HUES6 (cell line): Measurements from ENCODE around the gene P2RY12.

Source experiments
- H3K27ac ChIP-seq: 2 replicates; pipeline ENCODE4 v1.7.0; 2013; ENCODE audit warnings: low read depth, mild to moderate bottlenecking, low read length, inconsistent platforms
- H3K27me3 ChIP-seq: 2 replicates; pipeline ENCODE4 v1.6.1; 2013; ENCODE audit warnings: low read length; ENCODE audit not compliant: control insufficient read depth, insufficient read depth
- H3K36me3 ChIP-seq: 2 replicates; pipeline ENCODE4 v1.6.1; 2013; ENCODE audit warnings: low read length; ENCODE audit not compliant: control insufficient read depth, insufficient read depth
- H3K4me1 ChIP-seq: 2 replicates; pipeline ENCODE4 v1.6.1; 2013; ENCODE audit warnings: low read length; ENCODE audit not compliant: control insufficient read depth, insufficient read depth
- H3K4me3 ChIP-seq: 2 replicates; pipeline ENCODE4 v1.5.1; 2013; ENCODE audit warnings: low read depth, low read length
- H3K9ac ChIP-seq: one replicate; pipeline ENCODE4 v1.6.1; 2013; ENCODE audit warnings: mild to moderate bottlenecking, low read length
- H3K9me3 ChIP-seq: 2 replicates; pipeline ENCODE4 v1.6.1; 2013; ENCODE audit warnings: low read depth, low read length; ENCODE audit not compliant: control insufficient read depth, insufficient read depth

The P2RY12 gene

GRCh38 chr3:151346292-151346691 lies 38.3 kb downstream of the P2RY12 start:
- Histone ChIP-seq H3K27ac (no peak overlapping the region), H3K9me3 (no peaks in the 10 kb centered on the region), H3K4me1 (peaks cover 17% of the 10 kb centered on the region), H3K27me3 (no peaks in the 10 kb centered on the region), H3K4me3 (no peak overlapping the region), H3K9ac (no peak overlapping the region), H3K36me3 (no peaks in the 10 kb centered on the region)

GRCh38 chr3:151345859-151346258 lies 38.7 kb downstream of the P2RY12 start:
- Histone ChIP-seq H3K9ac (no peak overlapping the region), H3K36me3 (no peaks in the 10 kb centered on the region), H3K4me3 (no peak overlapping the region), H3K9me3 (no peaks in the 10 kb centered on the region), H3K4me1 (peaks cover 17% of the 10 kb centered on the region), H3K27ac (no peak overlapping the region), H3K27me3 (no peaks in the 10 kb centered on the region)

- Histone ChIP-seq H3K27ac (no peak overlapping the region), H3K27me3 (no peaks in the 10 kb centered on the region), H3K4me1 (no peaks in the 10 kb centered on the region), H3K9me3 (no peaks in the 10 kb centered on the region), H3K9ac (no peak overlapping the region), H3K36me3 (no peaks in the 10 kb centered on the region), H3K4me3 (no peak overlapping the region)
Observed at GRCh38 chr3:151331696-151332095, 52.9 kb downstream of the P2RY12 start.

DNA sequence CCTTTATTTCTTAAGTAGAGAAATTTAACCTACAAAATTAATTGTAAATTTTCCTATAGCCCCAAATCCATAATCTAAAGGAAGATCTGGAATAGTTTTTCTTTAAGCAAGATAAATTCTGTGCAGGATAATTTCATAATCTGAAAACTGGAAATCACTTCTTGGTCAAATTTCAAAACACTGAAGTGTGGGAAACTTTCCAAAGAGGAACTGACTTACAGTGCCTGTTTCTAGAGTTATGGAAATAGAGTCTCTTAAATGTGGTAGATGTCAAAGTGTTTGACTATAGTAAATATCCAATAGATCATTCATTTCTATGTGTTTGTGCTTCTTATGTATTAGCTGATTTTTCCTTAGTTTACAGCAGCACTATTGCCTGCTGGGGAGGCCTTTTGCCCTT lies 53.7 kb downstream of the P2RY12 start:
- no peaks in the 10 kb centered on the region for H3K27me3 ChIP-seq
- H3K36me3 ChIP-seq, result no peaks in the 10 kb centered on the region
- no peaks in the 10 kb centered on the region for H3K4me1 ChIP-seq
- no peaks in the 10 kb centered on the region for H3K9me3 ChIP-seq
- H3K27ac ChIP-seq, result no peak overlapping the region
- H3K9ac ChIP-seq, result no peak overlapping the region
- no peak overlapping the region for H3K4me3 ChIP-seq

DNA sequence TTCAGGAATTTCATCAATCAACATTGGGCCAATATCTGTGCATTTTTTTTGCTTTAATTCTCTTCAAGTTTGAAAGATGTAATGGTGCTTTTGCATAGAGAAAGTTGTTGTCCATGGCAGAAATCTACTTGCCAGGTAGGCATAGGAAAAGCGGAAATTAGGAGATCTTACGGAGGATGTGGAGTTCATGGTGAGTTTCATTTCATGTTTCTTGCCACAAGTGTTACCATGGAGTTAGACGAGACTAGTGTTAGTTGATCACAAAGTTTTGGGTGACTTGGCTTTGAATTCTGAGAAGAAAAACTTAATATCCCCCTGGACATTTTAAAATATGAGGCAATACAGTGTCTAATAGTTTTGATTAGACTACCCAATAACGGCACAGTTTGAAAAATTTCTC lies 54.2 kb downstream of the P2RY12 start:
- no peaks in the 10 kb centered on the region for H3K4me1 ChIP-seq
- no peak overlapping the region for H3K27ac ChIP-seq
- H3K9ac ChIP-seq, result no peak overlapping the region
- H3K36me3 ChIP-seq, result no peaks in the 10 kb centered on the region
- H3K27me3 ChIP-seq, result no peaks in the 10 kb centered on the region
- H3K9me3 ChIP-seq, result no peaks in the 10 kb centered on the region
- no peak overlapping the region for H3K4me3 ChIP-seq

GRCh38 chr3:151329363-151329762 lies 55.2 kb downstream of the P2RY12 start, which contains the start of gene P2RY13:
TSS of gene P2RY13 (minus strand) at chr3:151329549. CDS start at chr3:151329528, 21 bp downstream.
- Histone ChIP-seq H3K36me3 (no peaks in the 10 kb centered on the region), H3K9ac (no peak within 1 kb of the TSS), H3K27me3 (no peaks in the 10 kb centered on the region), H3K4me1 (no peaks in the 10 kb centered on the region), H3K27ac (no peak within 1 kb of the TSS), H3K9me3 (no peaks in the 10 kb centered on the region), H3K4me3 (no peak within 1 kb of the TSS)

DNA sequence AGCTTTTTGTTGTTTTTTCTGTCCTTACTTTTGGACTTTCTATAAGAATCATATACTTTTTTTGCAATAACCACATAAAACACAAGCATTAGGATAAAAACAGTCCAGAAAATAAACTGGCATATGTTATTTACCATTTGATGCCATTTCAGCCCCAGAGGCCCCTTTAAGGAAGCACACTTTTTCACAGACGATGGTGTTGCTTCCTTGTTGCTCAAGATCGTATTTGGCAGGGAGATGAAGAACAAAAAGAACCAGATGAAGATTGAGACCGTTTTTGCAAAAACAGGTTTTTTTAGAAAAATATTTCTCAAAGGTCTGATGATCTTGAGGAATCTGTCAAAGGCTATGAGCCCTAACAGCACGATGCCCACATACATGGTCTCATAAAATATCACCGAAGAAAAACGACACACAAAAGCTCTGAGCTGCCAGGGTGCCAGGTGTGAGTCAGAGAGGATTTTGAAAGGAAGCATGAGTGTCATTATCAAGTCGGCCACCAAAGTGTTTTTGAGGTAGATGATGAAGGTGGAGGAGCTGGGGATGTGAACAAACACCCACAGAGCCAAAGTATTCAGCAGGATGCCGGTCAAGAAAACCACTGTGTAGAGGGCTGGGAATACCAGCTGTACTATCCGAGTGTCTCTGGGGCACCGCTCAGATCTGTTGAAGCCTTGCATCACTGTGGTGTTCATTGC lies 56.1 kb downstream of the P2RY12 start:
- Histone ChIP-seq H3K4me1 (no peaks in the 10 kb centered on the region), H3K27me3 (no peaks in the 10 kb centered on the region), H3K36me3 (no peaks in the 10 kb centered on the region), H3K9me3 (no peaks in the 10 kb centered on the region), H3K9ac (no peak overlapping the region), H3K27ac (no peak overlapping the region), H3K4me3 (no peak overlapping the region)

DNA sequence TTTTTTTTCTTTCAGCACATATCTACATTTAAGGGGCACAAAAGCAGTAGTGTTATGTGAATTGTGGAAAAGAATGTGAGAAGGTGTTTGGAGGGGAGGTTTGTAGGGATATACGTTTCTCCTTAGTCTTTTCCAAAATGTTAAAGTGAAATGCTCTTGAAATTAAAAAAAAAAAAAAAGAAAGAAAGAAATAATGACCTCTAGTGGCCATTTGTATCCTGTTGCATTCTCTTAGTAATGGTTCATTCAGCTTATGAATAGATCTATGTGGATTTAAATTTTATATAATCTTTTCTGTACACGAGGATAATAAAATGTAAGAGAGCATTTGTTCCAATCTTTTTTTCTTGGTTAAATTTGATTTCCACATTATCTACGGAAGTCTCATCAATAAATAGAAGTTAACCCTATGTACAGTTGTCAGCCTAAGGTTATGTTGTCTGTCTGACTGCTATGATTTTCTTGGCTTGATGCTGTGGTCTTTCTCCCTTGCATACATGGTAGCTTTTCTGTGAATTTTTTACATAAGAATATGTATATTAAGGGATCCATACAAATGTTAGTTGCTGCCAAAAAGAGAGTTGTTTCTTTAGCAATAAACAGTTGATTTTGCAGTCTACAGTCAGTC lies 56.9 kb downstream of the P2RY12 start:
- Histone ChIP-seq H3K27ac (no peak overlapping the region), H3K27me3 (no peaks in the 10 kb centered on the region), H3K9ac (no peak overlapping the region)

GRCh38 chr3:151322511-151322910 lies 62.0 kb downstream of the P2RY12 start:
- H3K4me3 ChIP-seq, result no peak overlapping the region
- H3K27ac ChIP-seq, result no peak overlapping the region
- no peaks in the 10 kb centered on the region for H3K36me3 ChIP-seq
- H3K9me3 ChIP-seq, result no peaks in the 10 kb centered on the region
- no peak overlapping the region for H3K9ac ChIP-seq
- no peaks in the 10 kb centered on the region for H3K27me3 ChIP-seq
- peaks cover 9% of the 10 kb centered on the region; the same call in 1 of the 2 replicates for H3K4me1 ChIP-seq

More for the DNA sequence above, 56.9 kb downstream of the P2RY12 start:
- no peak overlapping the region for H3K4me3 ChIP-seq
- no peaks in the 10 kb centered on the region for H3K9me3 ChIP-seq
- H3K4me1 ChIP-seq, result no peaks in the 10 kb centered on the region
- H3K36me3 ChIP-seq, result no peaks in the 10 kb centered on the region

- no peaks in the 10 kb centered on the region for H3K36me3 ChIP-seq
- no peak overlapping the region for H3K9ac ChIP-seq
- no peak overlapping the region for H3K27ac ChIP-seq
- peaks cover 15% of the 10 kb centered on the region for H3K4me1 ChIP-seq
- H3K9me3 ChIP-seq, result no peaks in the 10 kb centered on the region
- no peak overlapping the region for H3K4me3 ChIP-seq
- no peaks in the 10 kb centered on the region for H3K27me3 ChIP-seq
Observed at GRCh38 chr3:151321526-151321925, 63.0 kb downstream of the P2RY12 start.

- Histone ChIP-seq H3K4me3 (no peak overlapping the region), H3K4me1 (peaks cover 24% of the 10 kb centered on the region), H3K9me3 (no peaks in the 10 kb centered on the region), H3K27ac (no peak overlapping the region), H3K36me3 (no peaks in the 10 kb centered on the region), H3K27me3 (no peaks in the 10 kb centered on the region), H3K9ac (no peak overlapping the region)
Observed at GRCh38 chr3:151320131-151320530, 64.4 kb downstream of the P2RY12 start.
